ENCODE data around the gene RASGRP4. TPM values are rescaled to one million over a fixed set of nuclear protein-coding genes. Genes with fewer than 3 reads are reported as not detected.
"Not testable (repeated sequence)": the region's sequence is repeated elsewhere in the genome, so short reads cannot be mapped to it uniquely, and the experiment has no call there.

The RASGRP4 gene
- total RNA-seq, 4 donors from 2014 or later: 1.5 to 19.8 (median 1.7) TPM; not detected in 1

DNA sequence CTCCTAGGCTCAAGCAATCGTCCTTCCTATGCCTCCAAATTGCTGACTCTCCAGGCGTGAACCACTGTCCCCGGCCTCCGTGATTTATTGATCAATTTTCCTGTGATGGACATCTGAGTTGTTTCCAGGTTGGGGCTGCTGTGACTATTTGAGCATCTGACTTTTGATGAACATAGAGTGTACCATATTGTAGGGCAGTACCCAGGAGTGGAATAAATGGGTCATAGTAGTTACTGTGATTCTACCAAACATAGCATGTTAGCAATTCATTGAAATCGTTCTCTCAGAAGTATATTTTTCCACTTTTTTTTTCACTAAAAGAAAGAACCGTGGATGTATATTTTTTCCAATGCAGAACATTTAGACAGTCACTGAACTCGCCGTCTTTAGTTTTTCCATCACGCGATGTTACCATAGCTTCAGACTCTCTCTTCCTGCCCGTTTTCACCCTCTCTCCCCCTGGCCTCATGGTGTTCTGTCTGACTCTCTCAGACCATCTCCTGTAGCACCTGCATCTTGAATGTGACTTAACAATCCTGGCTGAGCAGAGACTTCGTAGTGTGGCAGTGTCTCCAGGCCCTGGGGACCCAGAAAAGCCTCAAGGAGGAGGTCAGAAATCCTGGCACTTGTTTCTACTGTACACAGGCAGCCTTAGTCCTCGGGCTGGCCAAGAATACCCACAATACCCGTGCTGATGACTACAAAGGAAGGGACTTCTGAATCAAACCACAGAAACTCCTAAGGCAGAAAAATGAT is 3.2 kb upstream of the RASGRP4 start:
- Histone ChIP-seq H3K36me3 (no peaks in the 10 kb centered on the region), H3K4me3 (no peak overlapping the region), H3K4me1 (no peaks in the 10 kb centered on the region), H3K27ac (no peak overlapping the region), H3K27me3 (peaks cover 34% of the 10 kb centered on the region), H3K9me3 (no peaks in the 10 kb centered on the region)
- no peak for TF ChIP-seq POLR2A (IDR thresholded peaks at IDR 0.05)
- no peak for TF ChIP-seq EP300 (IDR thresholded peaks at IDR 0.05; ENCODE audit: low read depth)
- no peak for TF ChIP-seq CTCF (IDR thresholded peaks at IDR 0.05)
- TF ChIP-seq POLR2AphosphoS5 (IDR thresholded peaks at IDR 0.05): no peak
- in situ Hi-C loops (cut with MboI; ENCODE audit: low pct_ligation_motif_present in 1 of 4, low pct_unique_long_range_greater_than_20kb in 1 of 4, low sequenced_read_pairs in 3 of 4) (no loop called here), intact Hi-C loops (cut with DNase I; ENCODE audit: low total_unique reads) (no loop called here)
- WGBS, 2 donors (ENCODE audit: low coverage in 1 of 2): 54 to 63% methylated on average over 8 to 14 of the region's 14 CpGs
- DNase-seq: no peak

DNA sequence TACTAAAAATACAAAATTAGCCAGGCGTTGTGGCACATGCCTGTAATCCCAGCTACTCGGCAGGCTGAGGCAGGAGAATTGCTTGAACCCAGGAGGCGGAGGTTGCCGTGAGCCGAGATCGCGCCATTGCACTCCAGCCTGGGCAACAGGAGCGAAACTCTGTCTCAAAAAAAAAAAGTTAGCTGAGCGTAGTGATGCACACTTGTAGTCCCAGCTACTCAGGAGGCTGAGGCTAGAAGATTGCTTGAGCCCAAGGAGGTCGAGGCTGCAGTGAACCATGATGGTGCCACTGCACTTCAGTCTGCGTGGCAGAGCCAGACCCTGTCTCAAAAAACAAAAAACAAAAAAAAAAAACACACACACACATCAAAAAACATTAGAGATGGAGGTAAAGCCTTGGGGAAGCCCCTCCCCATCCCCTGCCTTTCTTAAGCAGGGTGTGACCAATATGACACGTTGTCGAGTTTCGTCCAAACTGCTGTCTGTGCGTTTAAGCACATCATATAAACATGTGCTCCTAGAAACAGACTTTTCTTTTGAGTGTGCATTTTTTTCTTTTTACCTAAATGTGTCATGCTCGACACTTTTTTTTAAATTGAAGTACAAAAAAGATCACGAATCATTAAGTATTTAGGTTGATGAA is 1.1 kb upstream of the RASGRP4 start:
- H3K27ac ChIP-seq; H3K36me3 ChIP-seq; H3K4me3 ChIP-seq; H3K9me3 ChIP-seq; intact Hi-C loops (cut with DNase I; ENCODE audit: low total_unique reads); in situ Hi-C loops (cut with MboI; ENCODE audit: low pct_ligation_motif_present in 1 of 4, low pct_unique_long_range_greater_than_20kb in 1 of 4, low sequenced_read_pairs in 3 of 4); H3K4me1 ChIP-seq; DNase-seq: not testable (repeated sequence)
- H3K27me3 ChIP-seq: peaks cover 26% of the 10 kb centered on the region
- WGBS, 2 donors (ENCODE audit: low coverage in 1 of 2): 50 to 52% methylated on average over 7 to 17 of the region's 17 CpGs

- WGBS, 2 donors (ENCODE audit: low coverage in 1 of 2): 70 to 76% methylated on average over 3 to 7 of the region's 7 CpGs
- TF ChIP-seq CTCF (IDR thresholded peaks at IDR 0.05) (no peak), EP300 (IDR thresholded peaks at IDR 0.05; ENCODE audit: low read depth) (no peak), POLR2AphosphoS5 (IDR thresholded peaks at IDR 0.05) (no peak), POLR2A (IDR thresholded peaks at IDR 0.05) (no peak)
- Histone ChIP-seq H3K27ac (no peak overlapping the region), H3K9me3 (no peaks in the 10 kb centered on the region), H3K36me3 (no peaks in the 10 kb centered on the region), H3K4me3 (peak overlapping the region in 2 of 4 donors; percentile 5), H3K4me1 (no peaks in the 10 kb centered on the region), H3K27me3 (peaks cover 16% of the 10 kb centered on the region)
- in situ Hi-C loops (cut with MboI; ENCODE audit: low pct_ligation_motif_present in 1 of 4, low pct_unique_long_range_greater_than_20kb in 1 of 4, low sequenced_read_pairs in 3 of 4): no loop called here
- DNase-seq: no peak
- intact Hi-C loops (cut with DNase I; ENCODE audit: low total_unique reads): no loop called here
Measured at GRCh38 chr19:38425222-38425809, 703 bp downstream of the RASGRP4 start.

- Histone ChIP-seq H3K4me3 (no peak overlapping the region), H3K27me3 (peaks cover 24% of the 10 kb centered on the region), H3K27ac (no peak overlapping the region), H3K9me3 (no peaks in the 10 kb centered on the region), H3K36me3 (no peaks in the 10 kb centered on the region), H3K4me1 (no peaks in the 10 kb centered on the region)
- DNase-seq: no peak
- in situ Hi-C loops (cut with MboI; ENCODE audit: low pct_ligation_motif_present in 1 of 4, low pct_unique_long_range_greater_than_20kb in 1 of 4, low sequenced_read_pairs in 3 of 4) (loop anchor here in 3 of 4 donors (25.0 kb wide), 3 partner anchors 188 to 538 kb away; partner anchors contain the start of genes MRPS12 (in 2 of the 3), SARS2 (in 2 of the 3), EIF3K (in 1 of the 3) and MAP4K1 (in 1 of the 3)), intact Hi-C loops (cut with DNase I; ENCODE audit: low total_unique reads) (no loop called here)
- WGBS, 2 donors (ENCODE audit: low coverage in 1 of 2): 67 to 81% methylated on average over 1 to 5 of the region's 5 CpGs
- no peak for TF ChIP-seq POLR2AphosphoS5 (IDR thresholded peaks at IDR 0.05)
Measured at GRCh38 chr19:38424272-38424671, 1.7 kb downstream of the RASGRP4 start.

DNA sequence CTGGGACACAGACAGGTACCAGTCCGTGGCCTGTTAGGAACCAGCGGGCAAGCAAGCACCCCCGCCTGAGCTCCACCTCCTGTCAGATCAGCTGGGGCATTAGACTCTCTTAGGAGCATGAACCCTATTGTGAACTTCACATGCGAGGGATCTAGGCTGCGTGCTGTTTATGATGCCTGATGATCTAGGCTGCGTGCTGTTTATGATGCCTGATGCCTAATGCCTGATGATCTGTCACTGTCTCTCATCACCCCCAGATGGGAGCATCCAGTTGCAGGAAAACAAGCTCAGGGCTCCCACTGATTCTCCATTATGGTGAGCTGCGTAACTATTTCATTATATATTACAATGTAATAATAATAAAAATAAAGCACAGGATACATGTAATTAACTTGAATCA is 3.6 kb downstream of the RASGRP4 start:
- peaks cover 33% of the 10 kb centered on the region for H3K27me3 ChIP-seq
- no peak overlapping the region for H3K27ac ChIP-seq
- no peak overlapping the region for H3K4me3 ChIP-seq
- no peaks in the 10 kb centered on the region for H3K9me3 ChIP-seq
- no peak for DNase-seq
- no peaks in the 10 kb centered on the region for H3K36me3 ChIP-seq
- TF ChIP-seq EP300 (IDR thresholded peaks at IDR 0.05; ENCODE audit: low read depth): no peak
- TF ChIP-seq POLR2A (IDR thresholded peaks at IDR 0.05): no peak
- TF ChIP-seq CTCF (IDR thresholded peaks at IDR 0.05): no peak
- TF ChIP-seq POLR2AphosphoS5 (IDR thresholded peaks at IDR 0.05): no peak
- in situ Hi-C loops (cut with MboI; ENCODE audit: low pct_ligation_motif_present in 1 of 4, low pct_unique_long_range_greater_than_20kb in 1 of 4, low sequenced_read_pairs in 3 of 4) (loop anchor here in 3 of 4 donors (25.0 kb wide), 3 partner anchors 190 to 540 kb away; partner anchors contain the start of genes MRPS12 (in 2 of the 3), SARS2 (in 2 of the 3), EIF3K (in 1 of the 3) and MAP4K1 (in 1 of the 3)), intact Hi-C loops (cut with DNase I; ENCODE audit: low total_unique reads) (no loop called here)
- H3K4me1 ChIP-seq: peaks cover 4 to 10% (median 8%) of the 10 kb centered on the region in 4 donors
- WGBS, 2 donors (ENCODE audit: low coverage in 1 of 2): 72% methylated on average over 6 of the region's 7 CpGs; no CpG with 5 or more reads in 1 of the 2 donors

Data from transverse colon (tissue), 4 donors.